Upper lobe of left lung (tissue), 6 donors: ENCODE data around the gene SLC12A7. TPM values are rescaled to one million over a fixed set of nuclear protein-coding genes. Genes with fewer than 3 reads are reported as not detected.

Experiments
- ATAC-seq, 2 donors: fragments of 200-7000 bp; cut with Tn5 transposase; one replicate each; pipeline ENCODE4 v1.9.1; 2022; ENCODE audit warnings: mild to moderate bottlenecking in 2 of 2, moderate library complexity in 2 of 2; ENCODE audit not compliant: low FRiP score in 2 of 2
- DNase-seq, 2 donors: peaks; one replicate each; pipeline ENCODE4 v3.0.0-alpha.2; 2019 to 2020
- H3K27ac ChIP-seq, 4 donors: fragments of 200-600 bp; sonication (generic); one replicate each; pipeline ENCODE4 v1.5.1; 2016 to 2019
- H3K27me3 ChIP-seq, 4 donors: fragments of 200-600 bp; sonication (generic); one replicate each; pipeline ENCODE4 v1.5.1; 2017 to 2019
- H3K36me3 ChIP-seq, 4 donors: fragments of 200-600 bp; sonication (generic); one replicate each; pipeline ENCODE4 v1.5.1; 2016 to 2019
- H3K4me1 ChIP-seq, 4 donors: fragments of 200-600 bp; sonication (generic); one replicate each; pipeline ENCODE4 v1.5.1; 2018 to 2019
- H3K4me3 ChIP-seq, 4 donors: fragments of 200-600 bp; sonication (generic); one replicate each; pipeline ENCODE4 v1.5.1; 2017 to 2019; ENCODE audit warnings: mild to moderate bottlenecking in 2 of 4, moderate library complexity in 1 of 4
- H3K9me3 ChIP-seq, 4 donors: fragments of 200-600 bp; sonication (generic); one replicate each; pipeline ENCODE4 v1.5.1; 2018 to 2019
- CTCF ChIP-seq, 6 experiments: fragments of 450-650 bp in 4 of 6; fragments of 200-600 bp in 2 of 6; sonication (generic) in 2 of 6; IDR thresholded peaks; one replicate each; pipeline ENCODE4 v1.5.1; 2016 to 2019; ENCODE audit warnings: antibody characterized with exemption in 6 of 6
- EP300 ChIP-seq, 4 donors: sonication (generic); formaldehyde crosslinking; IDR thresholded peaks; one replicate each; pipeline ENCODE4 v1.5.1; 2017; ENCODE audit warnings: antibody characterized with exemption in 4 of 4, control low read depth in 2 of 4
- POLR2A ChIP-seq, 4 donors: fragments of 450-650 bp; IDR thresholded peaks; one replicate each; pipeline ENCODE4 v1.5.1; 2016 to 2017; ENCODE audit warnings: antibody characterized with exemption in 4 of 4, mild to moderate bottlenecking in 2 of 4
- POLR2AphosphoS5 ChIP-seq, 2 donors: sonication (generic); formaldehyde crosslinking; IDR thresholded peaks; one replicate each; pipeline ENCODE4 v1.5.1; 2017; ENCODE audit warnings: antibody characterized with exemption in 2 of 2
- WGBS, 2 donors: methylation state at CpG; one replicate each; pipeline ENCODE4 v1.1.5; 2017 to 2018; 5-methylcytosine and 5-hydroxymethylcytosine counted together
- total RNA-seq, 6 donors: library from RNA; depleted of rRNA in 4 of 6; stranded (reverse); fragments of >200 nt in 4 of 6; gene quantifications; one replicate each; pipeline versions ENCODE4 v1.1.0 to v1.2.1, GENCODE V29; 2016 to 2021
- donor health status: DM: no; HTN: no; CAD: no; lungs with moderate emphysema.
- donor health status: DM: no; HTN: yes; CAD: no; lungs with severe emphysema.

SLC12A7 gene
- total RNA-seq, 6 donors from 2014 or later, result 31.3 to 138 (median 48.5) TPM

- H3K4me3 ChIP-seq, result no peak overlapping the region
- DNase-seq, result peak in 1 of 2 donors; percentile 79
- H3K4me1 ChIP-seq, result peaks cover 0 to 14% (median 3%) of the 10 kb centered on the region in 4 donors
- peak overlapping the region in 3 of 4 donors; percentile 6 to 30 (median 18) for H3K27ac ChIP-seq
- ATAC-seq, result no peak
- no peak for TF ChIP-seq POLR2A (IDR thresholded peaks at IDR 0.05)
- no peak for TF ChIP-seq EP300 (IDR thresholded peaks at IDR 0.05)
- TF ChIP-seq POLR2AphosphoS5 (IDR thresholded peaks at IDR 0.05), result no peak
- no peak for TF ChIP-seq CTCF (IDR thresholded peaks at IDR 0.05)
- no peaks in the 10 kb centered on the region for H3K36me3 ChIP-seq
- WGBS, 2 donors, result 50 to 59% methylated on average over 2 to 17 of the region's 17 CpGs
- H3K9me3 ChIP-seq, result no peaks in the 10 kb centered on the region
- H3K27me3 ChIP-seq, result peaks cover 0 to 9% (median under 1%) of the 10 kb centered on the region in 4 donors
Observed at GRCh38 chr5:1014781-1015221, 97.1 kb downstream of the SLC12A7 start.

- H3K27me3 ChIP-seq, result peaks cover 0 to 14% (median 4%) of the 10 kb centered on the region in 4 donors
- no peak overlapping the region for H3K4me3 ChIP-seq
- DNase-seq (peak in 1 of 2 donors; percentile 62), ATAC-seq (no peak)
- H3K9me3 ChIP-seq, result no peaks in the 10 kb centered on the region
- H3K4me1 ChIP-seq, result peaks cover 2 to 19% (median 6%) of the 10 kb centered on the region in 4 donors
- H3K27ac ChIP-seq, result peak overlapping the region in 2 of 4 donors; percentile 6 to 18
- 37 to 71% methylated on average over 9 to 14 of the region's 14 CpGs for WGBS, 2 donors
- no peak for TF ChIP-seq POLR2A (IDR thresholded peaks at IDR 0.05)
- H3K36me3 ChIP-seq, result no peaks in the 10 kb centered on the region
Observed at GRCh38 chr5:1014346-1014745, 97.5 kb downstream of the SLC12A7 start.

DNA sequence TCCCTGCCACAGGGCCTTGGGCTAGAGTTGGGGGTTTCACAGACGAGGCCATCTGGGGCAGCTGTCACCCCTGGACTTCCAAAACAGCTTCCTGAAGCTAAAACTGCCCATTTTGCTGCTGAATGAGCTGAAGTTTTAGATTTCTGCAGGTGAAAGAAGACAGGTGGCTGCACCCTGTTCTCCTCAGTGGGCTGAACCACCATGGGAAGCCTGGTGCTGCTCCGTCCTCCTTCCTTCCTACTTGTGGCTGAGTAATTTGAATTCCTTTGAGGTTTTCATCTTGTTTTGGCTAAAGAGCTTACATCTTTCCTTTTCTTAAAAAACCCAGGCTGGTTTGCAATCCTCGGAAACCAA is 97.9 kb downstream of the SLC12A7 start:
- Histone ChIP-seq H3K27me3 (peaks cover 0 to 18% (median 8%) of the 10 kb centered on the region in 4 donors), H3K4me1 (peaks cover 6 to 23% (median 11%) of the 10 kb centered on the region in 4 donors), H3K9me3 (no peaks in the 10 kb centered on the region), H3K4me3 (no peak overlapping the region), H3K27ac (no peak overlapping the region), H3K36me3 (no peaks in the 10 kb centered on the region)
- DNase-seq (no peak), ATAC-seq (no peak)
- no peak for TF ChIP-seq POLR2AphosphoS5 (IDR thresholded peaks at IDR 0.05)
- TF ChIP-seq CTCF (IDR thresholded peaks at IDR 0.05), result no peak
- TF ChIP-seq EP300 (IDR thresholded peaks at IDR 0.05), result no peak
- TF ChIP-seq POLR2A (IDR thresholded peaks at IDR 0.05), result no peak
- 76 to 83% methylated on average over 2 to 3 of the region's 3 CpGs for WGBS, 2 donors

- peak in 1 of 2 donors; percentile 73 for DNase-seq
- TF ChIP-seq POLR2A (IDR thresholded peaks at IDR 0.05), result no peak
- TF ChIP-seq POLR2AphosphoS5 (IDR thresholded peaks at IDR 0.05), result peak in 1 of 2 donors; percentile 67
- H3K4me3 ChIP-seq, result no peak overlapping the region
- ATAC-seq, result no peak
- WGBS, 2 donors, result 80 to 89% methylated on average over 3 to 13 of the region's 19 CpGs
- no peaks in the 10 kb centered on the region for H3K36me3 ChIP-seq
- H3K9me3 ChIP-seq, result no peaks in the 10 kb centered on the region
- H3K27me3 ChIP-seq, result peaks cover 0 to 23% (median 11%) of the 10 kb centered on the region in 4 donors
- peak overlapping the region in 2 of 4 donors; percentile 34 to 48 for H3K27ac ChIP-seq
- peaks cover 10 to 28% (median 15%) of the 10 kb centered on the region in 4 donors for H3K4me1 ChIP-seq
Observed at GRCh38 chr5:1013238-1013947, 98.5 kb downstream of the SLC12A7 start.

DNA sequence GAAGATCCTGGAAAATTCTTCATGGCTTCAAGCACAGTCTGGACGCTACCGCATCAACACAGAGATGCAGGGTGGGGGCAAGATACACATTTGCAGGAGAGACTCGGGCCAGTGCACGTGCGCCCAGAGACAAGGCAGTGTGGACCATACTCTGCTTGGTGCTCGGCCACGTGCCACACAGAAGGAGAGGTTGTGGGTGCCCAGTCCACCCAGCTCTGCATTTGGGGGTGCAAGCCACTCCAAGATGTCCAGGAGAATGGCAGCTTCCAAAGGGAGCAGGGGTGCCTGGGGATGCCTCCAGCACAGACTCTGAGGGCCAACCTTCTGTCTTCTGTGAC is 99.0 kb downstream of the SLC12A7 start:
- Histone ChIP-seq H3K4me3 (no peak overlapping the region), H3K27ac (no peak overlapping the region), H3K36me3 (no peaks in the 10 kb centered on the region), H3K4me1 (peaks cover 13 to 29% (median 17%) of the 10 kb centered on the region in 4 donors), H3K27me3 (peaks cover 0 to 27% (median 11%) of the 10 kb centered on the region in 4 donors), H3K9me3 (no peaks in the 10 kb centered on the region)
- no peak for ATAC-seq
- no peak for TF ChIP-seq EP300 (IDR thresholded peaks at IDR 0.05)
- DNase-seq, result no peak
- 83% methylated on average over 7 of the region's 7 CpGs; no CpG with 5 or more reads in 1 of the 2 donors for WGBS, 2 donors

DNA sequence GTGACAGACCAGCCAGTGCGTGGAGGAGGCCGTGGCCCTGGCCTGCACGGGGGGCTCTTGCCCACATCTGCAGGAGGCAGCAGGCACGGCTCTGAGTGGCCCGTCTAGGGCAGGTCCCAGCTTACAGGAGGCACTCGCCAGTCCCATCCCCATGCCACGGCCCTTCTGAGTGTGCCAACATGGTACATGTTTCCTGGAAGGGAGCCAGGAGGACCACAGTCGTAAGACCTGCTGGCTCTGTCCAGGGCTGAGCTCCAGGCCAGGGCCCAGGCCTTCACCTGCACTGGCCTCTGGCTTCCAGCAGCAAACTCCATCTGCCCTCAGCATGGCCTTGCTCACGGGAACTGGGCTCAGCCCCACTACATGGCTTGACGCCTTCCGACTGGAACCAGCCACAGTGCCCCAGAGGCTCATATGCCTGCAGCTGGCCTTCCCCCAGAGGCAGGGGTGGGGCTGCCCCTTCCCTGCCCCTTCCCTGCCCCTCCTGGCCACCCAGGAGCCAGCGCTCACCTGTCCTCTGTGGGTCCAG is 99.5 kb downstream of the SLC12A7 start:
- Histone ChIP-seq H3K27ac (peak overlapping the region in 1 of 4 donors; percentile 3), H3K4me3 (no peak overlapping the region), H3K27me3 (peaks cover 0 to 27% (median 13%) of the 10 kb centered on the region in 4 donors), H3K4me1 (peaks cover 13 to 29% (median 17%) of the 10 kb centered on the region in 4 donors), H3K36me3 (no peaks in the 10 kb centered on the region), H3K9me3 (no peaks in the 10 kb centered on the region)
- peak in 1 of 2 donors; percentile 75 for DNase-seq
- no peak for ATAC-seq
- TF ChIP-seq POLR2AphosphoS5 (IDR thresholded peaks at IDR 0.05) (no peak), EP300 (IDR thresholded peaks at IDR 0.05) (no peak), POLR2A (IDR thresholded peaks at IDR 0.05) (no peak), CTCF (IDR thresholded peaks at IDR 0.05) (no peak)
- 82 to 100% methylated on average over 2 to 12 of the region's 12 CpGs for WGBS, 2 donors
